Measurements from ENCODE around the gene PRG2. TPM values are rescaled to one million over a fixed set of nuclear protein-coding genes. Genes with fewer than 3 reads are reported as not detected.

The PRG2 gene
- total and polyA plus RNA-seq, 9 of the 15 experiments (the other 6 are each of a cell fraction or from before 2014, with no cell fraction given) = 1.8 to 78.0 (median 26.6) TPM

GRCh38 chr11:57424792-57425564, 34.5 kb upstream of the PRG2 start (continued):
- TF ChIP-seq TSHZ1 (CRISPR knock-in tag; IDR thresholded peaks at IDR 0.05) (no peak), SRSF3 (IDR thresholded peaks at IDR 0.05; ENCODE audit: insufficient read depth, low read length) (0 out of 2 replicates have a peak, but pooled peaks have one; percentile 7), CEBPZ (IDR thresholded peaks at IDR 0.05; ENCODE audit: borderline replicate concordance, low read depth, low read length) (no peak), ETS1 (conservative IDR thresholded peaks at IDR 0.05; ENCODE audit: control insufficient read depth, low read depth, low read length) (peak; percentile 96), ZBED1 (IDR thresholded peaks at IDR 0.05) (peak; percentile 95), CTCFL (IDR thresholded peaks at IDR 0.05; ENCODE audit: borderline replicate concordance, insufficient read depth, low read depth, low read length, poor library complexity, severe bottlenecking) (no peak), RBM39 (optimal IDR thresholded peaks at IDR 0.05; ENCODE audit: low read depth, low read length) (no peak), HMGN3 (IDR thresholded peaks at IDR 0.05; ENCODE audit: borderline replicate concordance, extremely low read depth, insufficient read length, low read depth, low read length) (peak; percentile 88), ZNF212 (CRISPR knock-in tag; IDR thresholded peaks at IDR 0.05) (no peak), POLR2G (IDR thresholded peaks at IDR 0.05; ENCODE audit: low read depth, low read length) (peak; percentile 70), PYGO2 (tag; IDR thresholded peaks at IDR 0.05) (0 out of 2 replicates have a peak, but pooled peaks have one; percentile 29), TEAD2 (tag; IDR thresholded peaks at IDR 0.05) (no peak), CREB1 (IDR thresholded peaks at IDR 0.05) (peak; percentile 89), CREB1 (CRISPR knock-in tag; IDR thresholded peaks at IDR 0.05) (peak; percentile 77)
- TF ChIP-seq, protein P1, sequence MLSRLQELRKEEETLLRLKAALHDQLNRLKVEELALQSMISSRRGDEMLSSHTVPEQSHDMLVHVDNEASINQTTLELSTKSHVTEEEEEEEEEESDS (CRISPR knock-in tag; IDR thresholded peaks at IDR 0.05) = no peak
- TF ChIP-seq, protein P2, sequence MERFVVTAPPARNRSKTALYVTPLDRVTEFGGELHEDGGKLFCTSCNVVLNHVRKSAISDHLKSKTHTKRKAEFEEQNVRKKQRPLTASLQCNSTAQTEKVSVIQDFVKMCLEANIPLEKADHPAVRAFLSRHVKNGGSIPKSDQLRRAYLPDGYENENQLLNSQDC (CRISPR knock-in tag; IDR thresholded peaks at IDR 0.05) = no peak

Data from K562 (cell line).